IPS-11a (cell line): Measurements from ENCODE around the gene PPP2R3B.
"Not testable (repeated sequence)": the region's sequence is repeated elsewhere in the genome, so short reads cannot be mapped to it uniquely, and the experiment has no call there.

ENCODE experiments used
- H3K4me3 ChIP-seq: one replicate; pipeline ENCODE4 v1.5.1; 2013; ENCODE audit warnings: low read depth, low read length, control low read depth

PPP2R3B gene

GRCh38 chrX:386768-387575, at the start of gene PPP2R3B:
PPP2R3B (minus strand) TSS chrX:386907; CDS start chrX:386691, 216 bp downstream.
- H3K4me3 ChIP-seq: peak within 1 kb of the TSS; percentile 76

GRCh38 chrX:435536-436122, 48.9 kb upstream of the PPP2R3B start:
- H3K4me3 ChIP-seq: no peak overlapping the region

GRCh38 chrX:434946-435345, 48.2 kb upstream of the PPP2R3B start:
- H3K4me3 ChIP-seq: no peak overlapping the region

- H3K4me3 ChIP-seq: no peak overlapping the region
Measured at GRCh38 chrX:433771-434170, 47.1 kb upstream of the PPP2R3B start.

- not testable (repeated sequence) for H3K4me3 ChIP-seq
Measured at GRCh38 chrX:432666-433065, 46.0 kb upstream of the PPP2R3B start.

- no peak overlapping the region for H3K4me3 ChIP-seq
Measured at GRCh38 chrX:431492-432111, 44.9 kb upstream of the PPP2R3B start.

GRCh38 chrX:431056-431455, 44.3 kb upstream of the PPP2R3B start:
- H3K4me3 ChIP-seq: no peak overlapping the region

- H3K4me3 ChIP-seq: no peak overlapping the region
Measured at GRCh38 chrX:429266-429825, 42.6 kb upstream of the PPP2R3B start.

- peak overlapping the region; percentile 21 for H3K4me3 ChIP-seq
Measured at GRCh38 chrX:427812-428725, 41.4 kb upstream of the PPP2R3B start.

GRCh38 chrX:426881-427280, 40.2 kb upstream of the PPP2R3B start:
- H3K4me3 ChIP-seq: no peak overlapping the region

GRCh38 chrX:425056-425455, 38.3 kb upstream of the PPP2R3B start:
- no peak overlapping the region for H3K4me3 ChIP-seq

- H3K4me3 ChIP-seq: no peak overlapping the region
Measured at GRCh38 chrX:421646-422391, 35.1 kb upstream of the PPP2R3B start.

- no peak overlapping the region for H3K4me3 ChIP-seq
Measured at GRCh38 chrX:420496-421223, 34.0 kb upstream of the PPP2R3B start.

- no peak overlapping the region for H3K4me3 ChIP-seq
Measured at GRCh38 chrX:418927-419729, 32.4 kb upstream of the PPP2R3B start.

- not testable (repeated sequence) for H3K4me3 ChIP-seq
Measured at GRCh38 chrX:415498-415897, 28.8 kb upstream of the PPP2R3B start.

- peak overlapping the region; percentile 4 for H3K4me3 ChIP-seq
Measured at GRCh38 chrX:413322-414201, 26.9 kb upstream of the PPP2R3B start.

GRCh38 chrX:410296-410695, 23.6 kb upstream of the PPP2R3B start:
- no peak overlapping the region for H3K4me3 ChIP-seq

GRCh38 chrX:405149-405548, 18.4 kb upstream of the PPP2R3B start:
- H3K4me3 ChIP-seq: no peak overlapping the region
